ENCODE measurements around the gene SVIL. TPM values are rescaled to one million over a fixed set of nuclear protein-coding genes. Genes with fewer than 3 reads are reported as not detected.
A peak's percentile ranks its signal among the peaks of the same experiment; 100 is the strongest.

SVIL gene
- total RNA-seq, 2 donors from 2014 or later: 349 to 483 TPM

DNA sequence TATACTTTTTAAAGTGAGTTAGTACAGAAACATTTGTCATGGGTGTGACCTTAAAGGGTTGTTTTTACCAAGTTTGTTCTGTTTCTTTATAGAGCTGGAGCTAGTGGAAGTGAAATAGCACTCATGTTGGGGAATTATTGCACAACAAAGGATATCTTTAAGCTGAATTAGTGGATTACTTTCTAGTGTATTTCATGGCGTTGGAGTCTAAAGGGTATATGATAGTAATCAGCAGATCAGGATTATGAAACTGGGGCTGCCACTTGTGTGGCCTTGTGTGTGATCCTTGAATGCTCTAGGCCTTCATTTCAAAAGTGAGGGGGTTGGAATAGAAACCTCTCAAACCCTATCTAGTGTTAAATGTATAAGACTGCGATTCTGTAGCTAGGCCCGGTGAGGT lies 222.3 kb downstream of the SVIL start:
- DNase-seq (ENCODE audit: low spot score): no peak
- peak overlapping the region in 1 of 2 donors; percentile 46 for H3K27ac ChIP-seq
- no peak for ATAC-seq (ENCODE audit: insufficient number of reproducible peaks, low FRiP score, low read depth)
- TF ChIP-seq, protein P1, sequence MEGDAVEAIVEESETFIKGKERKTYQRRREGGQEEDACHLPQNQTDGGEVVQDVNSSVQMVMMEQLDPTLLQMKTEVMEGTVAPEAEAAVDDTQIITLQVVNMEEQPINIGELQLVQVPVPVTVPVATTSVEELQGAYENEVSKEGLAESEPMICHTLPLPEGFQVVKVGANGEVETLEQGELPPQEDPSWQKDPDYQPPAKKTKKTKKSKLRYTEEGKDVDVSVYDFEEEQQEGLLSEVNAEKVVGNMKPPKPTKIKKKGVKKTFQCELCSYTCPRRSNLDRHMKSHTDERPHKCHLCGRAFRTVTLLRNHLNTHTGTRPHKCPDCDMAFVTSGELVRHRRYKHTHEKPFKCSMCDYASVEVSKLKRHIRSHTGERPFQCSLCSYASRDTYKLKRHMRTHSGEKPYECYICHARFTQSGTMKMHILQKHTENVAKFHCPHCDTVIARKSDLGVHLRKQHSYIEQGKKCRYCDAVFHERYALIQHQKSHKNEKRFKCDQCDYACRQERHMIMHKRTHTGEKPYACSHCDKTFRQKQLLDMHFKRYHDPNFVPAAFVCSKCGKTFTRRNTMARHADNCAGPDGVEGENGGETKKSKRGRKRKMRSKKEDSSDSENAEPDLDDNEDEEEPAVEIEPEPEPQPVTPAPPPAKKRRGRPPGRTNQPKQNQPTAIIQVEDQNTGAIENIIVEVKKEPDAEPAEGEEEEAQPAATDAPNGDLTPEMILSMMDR (IDR thresholded peaks at IDR 0.05): no peak
- H3K4me1 ChIP-seq (ENCODE audit: control insufficient read depth in 1 of 2, low read depth in 2 of 2): peaks cover 32 to 38% of the 10 kb centered on the region in 2 donors
- H3K36me3 ChIP-seq: no peaks in the 10 kb centered on the region
- no peaks in the 10 kb centered on the region for H3K27me3 ChIP-seq (replicated peaks; ENCODE audit: insufficient read depth)
- H3K9me3 ChIP-seq: no peaks in the 10 kb centered on the region
- peak overlapping the region; percentile 32 for H3K4me3 ChIP-seq

DNA sequence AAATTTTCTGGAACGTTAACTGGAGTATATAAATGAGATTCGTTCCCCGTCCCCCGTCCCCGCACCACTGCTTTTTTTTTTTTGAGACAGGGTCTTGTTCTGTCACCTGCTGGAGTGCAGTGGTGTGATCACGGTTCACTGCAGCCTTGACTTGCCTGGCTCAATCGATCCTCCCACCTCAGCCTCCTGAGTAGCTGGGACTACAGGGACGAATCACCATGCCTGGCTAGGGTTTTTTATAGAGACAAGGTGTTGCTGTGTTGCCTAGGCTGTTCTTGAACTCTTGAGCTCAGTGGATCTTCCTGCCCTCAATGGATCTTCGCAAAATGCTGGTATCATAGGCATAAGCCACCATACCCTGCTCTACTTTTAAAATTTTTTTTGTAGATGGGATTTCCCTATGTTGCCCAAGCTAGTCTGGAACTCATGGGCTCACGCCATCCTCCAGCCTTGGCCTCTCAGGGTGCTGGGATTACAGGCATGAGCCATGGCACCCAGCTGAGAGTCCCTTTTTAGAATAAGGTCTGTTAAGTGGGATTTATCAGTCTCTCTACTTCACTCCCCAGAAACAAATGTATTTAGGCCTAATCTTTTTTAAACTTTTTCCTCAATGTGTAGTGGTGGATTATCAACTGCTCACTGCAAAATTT lies 223.0 kb downstream of the SVIL start:
- H3K27ac ChIP-seq: peak overlapping the region in 1 of 2 donors; percentile 46
- H3K9me3 ChIP-seq: no peaks in the 10 kb centered on the region
- no peak for ATAC-seq (ENCODE audit: insufficient number of reproducible peaks, low FRiP score, low read depth)
- no peaks in the 10 kb centered on the region for H3K36me3 ChIP-seq
- peaks cover 32 to 38% of the 10 kb centered on the region in 2 donors for H3K4me1 ChIP-seq (ENCODE audit: control insufficient read depth in 1 of 2, low read depth in 2 of 2)
- peak overlapping the region; percentile 32 for H3K4me3 ChIP-seq
- no peaks in the 10 kb centered on the region for H3K27me3 ChIP-seq (replicated peaks; ENCODE audit: insufficient read depth)
- TF ChIP-seq, protein P1 (IDR thresholded peaks at IDR 0.05): no peak
- no peak for DNase-seq (ENCODE audit: low spot score)

DNA sequence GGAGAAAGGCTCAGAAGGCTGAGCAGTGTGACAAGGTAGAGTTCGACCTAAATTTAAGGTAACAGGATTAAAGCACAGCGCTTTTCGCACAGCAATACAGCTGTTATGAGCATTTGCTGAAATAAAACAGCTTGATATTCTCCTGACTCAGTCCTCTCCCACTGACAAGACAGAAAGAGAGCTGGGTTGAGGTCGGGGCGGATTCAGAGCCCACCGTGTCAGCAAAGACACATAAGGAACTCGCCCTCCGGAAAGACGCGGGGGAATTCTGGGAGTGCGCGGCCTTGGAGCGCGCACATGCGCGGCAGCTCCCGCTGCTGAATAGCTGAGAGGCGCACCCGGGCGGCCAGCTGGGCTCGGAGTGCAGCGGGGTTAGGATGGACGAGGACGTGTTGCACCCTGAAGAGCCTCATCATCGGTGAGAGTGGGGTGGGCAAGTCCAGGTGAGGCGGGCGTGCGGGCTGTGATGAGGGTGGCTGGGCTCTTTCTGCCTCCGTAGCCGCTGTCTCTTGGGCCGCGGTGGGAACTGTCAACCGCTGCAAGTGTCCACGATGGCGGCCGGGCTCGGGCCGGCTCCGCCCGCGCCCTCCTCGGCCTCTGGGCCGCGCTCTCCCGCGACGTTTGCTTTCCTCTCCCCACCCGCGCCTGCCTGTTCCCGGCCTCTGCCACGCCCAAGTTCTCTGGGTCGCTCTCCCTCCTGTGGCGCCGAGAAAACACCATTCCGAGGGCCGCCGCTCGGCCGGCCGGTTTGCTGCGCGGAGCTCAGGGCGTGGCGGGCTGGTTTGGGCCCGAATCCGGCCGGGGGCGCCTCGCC lies 225.3 kb downstream of the SVIL start:
- TF ChIP-seq, protein P1 (IDR thresholded peaks at IDR 0.05): no peak
- ATAC-seq (ENCODE audit: insufficient number of reproducible peaks, low FRiP score, low read depth): peak; percentile 71
- Histone ChIP-seq H3K36me3 (no peaks in the 10 kb centered on the region), H3K27me3 (replicated peaks; ENCODE audit: insufficient read depth) (no peaks in the 10 kb centered on the region), H3K9me3 (no peaks in the 10 kb centered on the region), H3K4me3 (peak overlapping the region; percentile 89), H3K4me1 (ENCODE audit: control insufficient read depth in 1 of 2, low read depth in 2 of 2) (peaks cover 30 to 32% of the 10 kb centered on the region in 2 donors), H3K27ac (peak overlapping the region; percentile 78 to 79)
- DNase-seq (ENCODE audit: low spot score): peak; percentile 13

DNA sequence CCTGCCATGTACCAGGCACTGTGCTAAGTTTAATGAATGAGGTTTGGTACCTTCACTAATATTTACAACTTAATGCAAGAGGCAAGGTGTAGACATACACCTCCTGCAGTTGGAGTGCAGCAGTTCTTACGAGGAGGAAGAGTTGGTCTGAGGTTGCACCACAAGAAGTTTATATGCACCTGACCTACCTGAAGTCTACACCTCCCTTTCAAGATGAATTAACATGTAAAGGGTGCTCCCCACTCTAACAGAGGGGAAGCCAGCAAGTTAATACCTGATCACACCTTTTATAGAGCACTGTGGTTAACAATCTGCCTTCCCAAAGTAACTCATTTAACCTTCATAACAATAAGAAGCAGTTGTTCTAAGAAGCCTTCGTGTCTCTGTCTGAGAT lies 225.9 kb downstream of the SVIL start:
- no peaks in the 10 kb centered on the region for H3K27me3 ChIP-seq (replicated peaks; ENCODE audit: insufficient read depth)
- no peaks in the 10 kb centered on the region for H3K36me3 ChIP-seq
- H3K4me1 ChIP-seq (ENCODE audit: control insufficient read depth in 1 of 2, low read depth in 2 of 2): peaks cover 24 to 32% of the 10 kb centered on the region in 2 donors
- peak overlapping the region; percentile 78 to 79 for H3K27ac ChIP-seq
- TF ChIP-seq, protein P1 (IDR thresholded peaks at IDR 0.05): no peak
- no peaks in the 10 kb centered on the region for H3K9me3 ChIP-seq
- H3K4me3 ChIP-seq: peak overlapping the region; percentile 89
- ATAC-seq (ENCODE audit: insufficient number of reproducible peaks, low FRiP score, low read depth) (no peak), DNase-seq (ENCODE audit: low spot score) (no peak)

Data from thoracic aorta (tissue), 2 donors.